Naive thymus-derived CD4-positive, alpha-beta T cell (primary cell): ENCODE measurements around the gene POLR2C. TPM values are rescaled to one million over a fixed set of nuclear protein-coding genes. Genes with fewer than 3 reads are reported as not detected.
"Not testable (repeated sequence)": the region's sequence is repeated elsewhere in the genome, so short reads cannot be mapped to it uniquely, and the experiment has no call there.

Experiments used
- ATAC-seq: fragments of 150-1000 bp; cut with Tn5 transposase; 2 replicates; pipeline ENCODE4 v1.10.0; 2021; ENCODE audit warnings: mild to moderate bottlenecking, moderate library complexity
- CTCF ChIA-PET: fragments of 350-600 bp; sonication (Branson Sonifier 250); formaldehyde crosslinking; loops from one replicate; lab custom pipeline; 2021; ENCODE audit warnings: antibody characterized with exemption; lab: Charles Lee
- POLR2A ChIA-PET: fragments of 350-600 bp; sonication (Branson Sonifier 250); formaldehyde crosslinking; loops from one replicate; lab custom pipeline; 2021; ENCODE audit warnings: antibody characterized with exemption, inconsistent platforms; lab: Charles Lee
- DNase-seq, 9 donors: peaks; one replicate each; pipeline versions ENCODE4 v3.0.0 to v3.0.0-alpha.2; 2020 to 2022; ENCODE audit warnings: mixed read lengths in 1 of 9
- H3K27ac ChIP-seq: one replicate; pipeline ENCODE4 v1.7.0; 2013; ENCODE audit warnings: mild to moderate bottlenecking, low read depth, low read length, moderate library complexity
- H3K27me3 ChIP-seq, 2 donors: one replicate each; pipeline ENCODE4 v1.7.0; 2013; ENCODE audit warnings: low read length in 2 of 2, mild to moderate bottlenecking in 2 of 2, moderate library complexity in 2 of 2; ENCODE audit not compliant: control insufficient read depth in 2 of 2, insufficient read depth in 2 of 2
- H3K36me3 ChIP-seq, 3 experiments: 1 replicate in 2 of 3; 2 replicates in 1 of 3; pipeline ENCODE4 v1.7.0; 2013; ENCODE audit warnings: low read length in 3 of 3, mild to moderate bottlenecking in 3 of 3, moderate library complexity in 1 of 3; ENCODE audit not compliant: insufficient read depth in 3 of 3, control insufficient read depth in 2 of 3
- H3K4me1 ChIP-seq, 2 donors: one replicate each; pipeline ENCODE4 v1.7.0; 2013; ENCODE audit warnings: low read length in 2 of 2, mild to moderate bottlenecking in 2 of 2, moderate library complexity in 1 of 2; ENCODE audit not compliant: control insufficient read depth in 2 of 2, insufficient read depth in 2 of 2
- H3K4me3 ChIP-seq: 2 replicates; pipeline ENCODE4 v1.7.0; 2013; ENCODE audit warnings: mild to moderate bottlenecking, low read length
- H3K9me3 ChIP-seq, 3 experiments: 1 replicate in 2 of 3; 2 replicates in 1 of 3; pipeline ENCODE4 v1.7.0; 2013; ENCODE audit warnings: low read length in 3 of 3; ENCODE audit not compliant: control insufficient read depth in 2 of 3
- H3K27ac Mint-ChIP-seq, 9 donors: one replicate each; pipeline ENCODE4 v1.8.0; 2020 to 2022; ENCODE audit warnings: mixed read lengths in 9 of 9, mild to moderate bottlenecking in 8 of 9, moderate library complexity in 5 of 9, inconsistent platforms in 2 of 9
- H3K27me3 Mint-ChIP-seq, 5 donors: one replicate each; pipeline ENCODE4 v1.8.0; 2021 to 2022; ENCODE audit warnings: mixed read lengths in 5 of 5, mild to moderate bottlenecking in 1 of 5
- H3K36me3 Mint-ChIP-seq, 5 donors: one replicate each; pipeline ENCODE4 v1.8.0; 2020 to 2022; ENCODE audit warnings: mixed read lengths in 5 of 5, mild to moderate bottlenecking in 3 of 5, inconsistent platforms in 1 of 5
- H3K4me1 Mint-ChIP-seq, 7 donors: one replicate each; pipeline ENCODE4 v1.8.0; 2020 to 2022; ENCODE audit warnings: mixed read lengths in 7 of 7, mild to moderate bottlenecking in 3 of 7, inconsistent platforms in 1 of 7
- H3K4me3 Mint-ChIP-seq, 10 donors: one replicate each; pipeline ENCODE4 v1.8.0; 2020 to 2022; ENCODE audit warnings: mild to moderate bottlenecking in 10 of 10, mixed read lengths in 10 of 10, moderate library complexity in 6 of 10, inconsistent platforms in 2 of 10
- H3K9me3 Mint-ChIP-seq, 11 donors: one replicate each; pipeline ENCODE4 v1.8.0; 2020 to 2022; ENCODE audit warnings: mixed read lengths in 11 of 11, mild to moderate bottlenecking in 4 of 11, inconsistent platforms in 1 of 11, moderate library complexity in 1 of 11
- intact Hi-C, 2 donors: fragments of 100-400 bp; cut with micrococcal nuclease; formaldehyde crosslinking; loops; one replicate each; pipeline ENCODE4 v1.15.1; 2023
- polyA plus RNA-seq, 2 donors: library from polyadenylated mRNA; unstranded; fragments of 300-500 nt; fragmentation: Illumina TruSeq; gene quantifications; one replicate each; pipeline ENCODE4 v1.2.3, GENCODE V29; 2021
- total RNA-seq, 6 experiments: library from RNA in 5 of 6; stranded (reverse) in 5 of 6; gene quantifications; 1 replicate in 5 of 6; 2 replicates in 1 of 6; pipeline ENCODE4 v1.2.3 and lab custom pipeline; 2021 to 2026

Gene POLR2C
- total and polyA plus RNA-seq, 7 experiments from 2014 or later, result 45.0 to 96.3 (median 72.5) TPM

DNA sequence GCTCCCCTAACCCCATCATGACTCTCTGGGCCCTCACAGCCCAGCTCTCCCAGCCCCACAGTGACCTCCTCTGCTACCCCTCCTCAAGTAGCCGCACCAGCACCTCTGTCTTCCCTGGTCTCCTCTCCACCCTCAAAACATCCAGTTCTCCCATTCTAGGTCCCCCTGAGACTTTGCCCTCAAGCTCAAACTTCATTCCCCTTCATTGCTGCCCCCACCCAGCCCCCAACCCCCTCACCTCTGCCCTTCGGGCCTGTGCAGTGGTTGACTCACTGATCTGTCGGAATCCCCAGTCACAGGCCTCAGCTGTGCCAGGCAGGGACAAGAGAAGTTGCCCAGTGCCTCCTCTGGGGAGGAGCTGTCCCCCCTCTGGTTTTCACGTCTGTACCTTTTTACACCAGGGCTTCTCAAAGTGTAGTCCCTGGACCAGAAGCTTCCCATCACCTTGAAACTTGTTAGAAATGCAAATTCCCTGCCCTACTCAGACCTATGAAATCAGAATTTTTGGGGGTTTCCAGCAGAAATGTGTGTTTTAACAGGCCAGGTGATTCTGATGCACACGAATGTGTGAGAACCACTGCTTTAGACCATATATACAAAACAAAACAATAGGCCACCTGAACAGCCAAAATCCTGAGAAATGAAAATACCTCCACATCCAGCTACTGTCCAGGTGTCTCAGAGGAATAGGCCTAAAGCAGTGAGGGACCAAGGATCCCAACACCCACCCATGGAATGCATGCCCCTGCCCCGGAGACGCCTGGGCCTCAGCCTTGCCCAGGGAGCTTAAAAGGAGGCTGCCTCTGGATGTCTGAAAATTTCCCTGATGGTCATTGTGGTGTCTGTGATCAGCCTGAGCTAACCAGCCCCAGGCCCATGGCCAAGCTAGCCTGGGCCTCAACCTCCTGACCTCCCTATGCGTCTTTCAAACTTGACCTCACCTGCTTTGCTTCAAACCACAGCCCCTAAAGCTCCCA, 24.7 kb downstream of the POLR2C start:
- peaks cover 0 to 25% (median 0%) of the 10 kb centered on the region in 5 donors for H3K27me3 Mint-ChIP-seq
- Histone ChIP-seq H3K9me3 (no peaks in the 10 kb centered on the region), H3K4me3 (peak overlapping the region; percentile 44), H3K36me3 (no peaks in the 10 kb centered on the region), H3K27me3 (no peaks in the 10 kb centered on the region), H3K27ac (peak overlapping the region; percentile 26), H3K4me1 (peaks cover 9 to 17% of the 10 kb centered on the region in 2 donors)
- peak overlapping the region in 8 of 9 donors; percentile 36 to 67 (median 51) for H3K27ac Mint-ChIP-seq
- CTCF ChIA-PET, result interaction anchor here (0.6 to 2.4 kb wide), 6 partner anchors 15 to 184 kb away, joined by 3 to 12 read pairs (median 4); partner anchors contain the start of gene CCDC102A
- H3K4me1 Mint-ChIP-seq, result peaks cover 11 to 30% (median 19%) of the 10 kb centered on the region in 7 donors
- no peaks in the 10 kb centered on the region for H3K36me3 Mint-ChIP-seq
- no peaks in the 10 kb centered on the region for H3K9me3 Mint-ChIP-seq
- no peak for ATAC-seq
- no peak for DNase-seq
- H3K4me3 Mint-ChIP-seq, result peak overlapping the region; percentile 64 to 97 (median 78)
- POLR2A ChIA-PET, result interaction anchor here (0.7 to 1.9 kb wide), 5 partner anchors 16 to 206 kb away, joined by 3 to 9 read pairs (median 5); partner anchors contain the start of genes CCDC102A, CIAPIN1, COQ9 and POLR2C
- intact Hi-C loops, result loop anchor here (1.0 kb wide), 6 partner anchors 11 to 203 kb away; partner anchors contain the start of genes CCDC102A (in 2 of the 2), CIAPIN1 (in 1 of the 2), COQ9 (in 1 of the 2) and PLLP (in 1 of the 2)

DNA sequence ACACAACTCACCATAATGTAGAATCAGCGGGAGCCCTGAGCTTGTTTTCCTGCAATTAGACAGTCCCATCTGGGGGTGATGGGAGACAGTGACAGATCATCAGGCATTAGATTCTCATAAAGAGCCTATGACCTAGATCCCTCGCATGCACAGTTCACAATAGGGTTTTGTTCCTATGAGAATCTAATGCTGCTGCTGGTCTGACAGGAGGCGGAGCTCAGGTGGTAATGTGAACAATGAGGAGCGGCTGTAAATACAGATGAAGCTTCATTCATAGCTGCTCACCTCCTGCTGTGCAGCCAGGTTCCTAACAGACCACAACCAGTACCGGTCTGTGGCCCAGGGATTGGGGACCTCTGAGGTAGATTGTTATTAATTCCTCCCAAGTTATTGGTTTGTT, 26.8 kb downstream of the POLR2C start:
- H3K36me3 ChIP-seq, result no peaks in the 10 kb centered on the region
- CTCF ChIA-PET, result interaction anchor here (1.3 kb wide), 1 partner anchor 70 kb away, joined by 4 read pairs; no protein-coding TSS in a partner anchor
- Mint-ChIP-seq H3K36me3 (no peaks in the 10 kb centered on the region), H3K27ac (no peak overlapping the region), H3K4me1 (peaks cover 11 to 30% (median 19%) of the 10 kb centered on the region in 7 donors), H3K27me3 (peaks cover 0 to 34% (median 0%) of the 10 kb centered on the region in 5 donors), H3K9me3 (no peaks in the 10 kb centered on the region), H3K4me3 (no peak overlapping the region)
- POLR2A ChIA-PET, result no interaction called here
- H3K27me3 ChIP-seq, result no peaks in the 10 kb centered on the region
- no peaks in the 10 kb centered on the region for H3K9me3 ChIP-seq
- no peak overlapping the region for H3K4me3 ChIP-seq
- peaks cover 9 to 17% of the 10 kb centered on the region in 2 donors for H3K4me1 ChIP-seq
- ATAC-seq (no peak), DNase-seq (no peak)
- H3K27ac ChIP-seq, result no peak overlapping the region
- intact Hi-C loops, result no loop called here

DNA sequence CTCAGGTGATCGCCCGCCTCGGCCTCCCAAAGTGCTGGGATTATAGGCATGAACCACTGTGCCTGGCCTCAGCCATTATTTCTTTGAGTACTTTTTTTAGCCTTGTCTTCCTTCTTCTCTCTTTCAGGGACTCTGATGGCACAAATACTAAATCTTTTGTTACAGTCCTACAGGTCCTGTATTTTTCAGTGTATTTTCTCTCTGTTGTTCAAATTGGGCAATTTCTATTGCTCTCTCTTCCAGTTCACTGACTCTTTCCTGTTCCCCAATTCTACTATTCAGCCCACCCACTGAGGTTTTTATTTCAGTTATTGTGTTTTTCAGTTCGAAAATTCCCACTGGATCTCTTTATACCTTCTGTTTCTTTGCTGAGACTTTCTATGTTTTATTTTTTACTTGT, 31.3 kb downstream of the POLR2C start:
- no peaks in the 10 kb centered on the region for H3K36me3 Mint-ChIP-seq
- intact Hi-C loops, result no loop called here
- no peaks in the 10 kb centered on the region for H3K9me3 ChIP-seq
- no peaks in the 10 kb centered on the region for H3K36me3 ChIP-seq
- H3K9me3 Mint-ChIP-seq, result no peaks in the 10 kb centered on the region
- POLR2A ChIA-PET, result no interaction called here
- DNase-seq, result no peak
- H3K27me3 ChIP-seq, result peaks cover 0 to 4% of the 10 kb centered on the region in 2 donors
- peaks cover 0 to 28% (median 0%) of the 10 kb centered on the region in 5 donors for H3K27me3 Mint-ChIP-seq
- H3K4me3 ChIP-seq, result no peak overlapping the region
- H3K27ac Mint-ChIP-seq, result no peak overlapping the region
- no peak for ATAC-seq
- CTCF ChIA-PET, result no interaction called here
- H3K4me3 Mint-ChIP-seq, result no peak overlapping the region
- no peak overlapping the region for H3K27ac ChIP-seq
- H3K4me1 ChIP-seq, result no peaks in the 10 kb centered on the region
- H3K4me1 Mint-ChIP-seq, result no peaks in the 10 kb centered on the region

DNA sequence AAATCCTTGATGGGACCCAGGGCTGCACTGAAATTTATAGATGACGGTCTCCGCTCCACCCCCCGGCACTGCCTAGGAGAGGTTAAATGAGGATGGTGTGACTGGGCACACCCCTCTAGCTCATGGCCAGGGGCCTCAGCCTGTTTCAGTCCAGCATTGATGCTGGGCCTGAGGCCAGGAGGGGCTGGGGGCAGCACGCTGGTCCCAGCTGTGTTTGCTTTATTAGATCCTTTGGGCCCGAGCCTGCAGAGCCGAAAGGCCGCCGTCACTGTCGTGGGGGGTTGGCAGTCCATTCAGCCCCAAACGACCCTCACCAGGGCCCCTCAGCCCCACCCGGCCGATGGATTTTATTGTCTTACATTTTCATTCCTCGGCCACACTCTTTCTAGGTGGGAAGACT, 34.6 kb downstream of the POLR2C start:
- H3K4me1 ChIP-seq, result peaks cover 0 to 5% of the 10 kb centered on the region in 2 donors
- H3K9me3 ChIP-seq, result no peaks in the 10 kb centered on the region
- Mint-ChIP-seq H3K27me3 (peaks cover 0 to 16% (median 0%) of the 10 kb centered on the region in 5 donors), H3K4me1 (peaks cover 5 to 21% (median 16%) of the 10 kb centered on the region in 7 donors), H3K4me3 (no peak overlapping the region), H3K36me3 (no peaks in the 10 kb centered on the region), H3K9me3 (no peaks in the 10 kb centered on the region), H3K27ac (no peak overlapping the region)
- no peaks in the 10 kb centered on the region for H3K36me3 ChIP-seq
- peaks cover 0 to 4% of the 10 kb centered on the region in 2 donors for H3K27me3 ChIP-seq
- no peak for DNase-seq
- POLR2A ChIA-PET, result no interaction called here
- intact Hi-C loops, result no loop called here
- no peak for ATAC-seq
- H3K4me3 ChIP-seq, result no peak overlapping the region
- CTCF ChIA-PET, result no interaction called here
- H3K27ac ChIP-seq, result no peak overlapping the region

DNA sequence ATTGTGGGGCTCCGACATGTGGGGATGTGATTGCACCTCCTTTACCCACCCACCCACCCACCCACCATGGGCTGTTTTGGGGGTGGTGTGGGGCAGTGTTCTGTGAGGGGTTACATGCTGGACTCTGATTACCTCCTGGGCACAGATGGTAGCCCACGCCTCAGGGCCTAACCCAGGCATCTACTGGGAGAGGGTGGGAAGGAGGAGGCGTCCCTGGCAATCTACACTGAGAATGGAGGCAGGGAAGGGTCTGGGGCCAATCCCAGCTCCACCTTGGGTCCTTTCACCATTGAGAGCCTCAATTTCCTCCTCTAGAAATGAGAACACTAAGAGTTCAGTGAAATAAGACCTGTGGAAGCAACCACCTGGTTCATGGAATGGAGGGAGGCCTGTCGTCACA, 35.6 kb downstream of the POLR2C start:
- no peak overlapping the region for H3K4me3 Mint-ChIP-seq
- H3K4me1 Mint-ChIP-seq, result peaks cover 5 to 21% (median 16%) of the 10 kb centered on the region in 7 donors
- ChIA-PET POLR2A (no interaction called here), CTCF (no interaction called here)
- H3K9me3 Mint-ChIP-seq, result no peaks in the 10 kb centered on the region
- intact Hi-C loops, result no loop called here
- Histone ChIP-seq H3K27ac (no peak overlapping the region), H3K27me3 (peaks cover 0 to 4% of the 10 kb centered on the region in 2 donors), H3K4me3 (no peak overlapping the region), H3K4me1 (peaks cover 0 to 5% of the 10 kb centered on the region in 2 donors), H3K36me3 (no peaks in the 10 kb centered on the region), H3K9me3 (no peaks in the 10 kb centered on the region)
- no peak for DNase-seq
- H3K36me3 Mint-ChIP-seq, result no peaks in the 10 kb centered on the region
- ATAC-seq, result no peak
- no peak overlapping the region for H3K27ac Mint-ChIP-seq
- peaks cover 0 to 11% (median 0%) of the 10 kb centered on the region in 5 donors for H3K27me3 Mint-ChIP-seq

DNA sequence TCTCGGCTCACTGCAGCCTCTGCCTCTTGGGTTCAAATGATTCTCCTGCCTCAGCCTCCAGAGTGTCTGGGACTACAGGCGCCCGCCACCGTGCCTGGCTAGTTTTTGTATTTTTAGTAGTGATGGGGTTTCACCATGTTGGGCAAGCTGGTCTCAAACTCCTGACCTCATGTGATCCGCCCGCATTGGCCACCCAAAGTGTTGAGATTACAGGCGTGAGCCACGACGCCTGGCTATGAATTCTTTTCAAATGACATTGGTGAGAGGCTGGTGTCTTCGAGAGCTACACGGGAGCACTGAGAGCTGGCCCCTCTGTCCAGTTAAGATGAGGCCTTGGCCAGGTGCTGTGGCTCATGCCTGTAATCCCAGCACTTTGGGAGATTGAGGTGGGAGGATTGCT, 37.5 kb downstream of the POLR2C start:
- H3K27me3 ChIP-seq, ATAC-seq, H3K27ac ChIP-seq, H3K4me3 Mint-ChIP-seq, H3K4me3 ChIP-seq, H3K36me3 ChIP-seq, H3K27ac Mint-ChIP-seq, intact Hi-C loops, H3K27me3 Mint-ChIP-seq, H3K9me3 Mint-ChIP-seq, DNase-seq, H3K36me3 Mint-ChIP-seq, H3K9me3 ChIP-seq, H3K4me1 ChIP-seq: not testable (repeated sequence)
- ChIA-PET POLR2A (interaction anchor here (1.1 kb wide), 1 partner anchor 37 kb away, joined by 3 read pairs; the partner anchor contains the start of gene POLR2C), CTCF (interaction anchor here (2.0 kb wide), 1 partner anchor 20 kb away, joined by 9 read pairs; no protein-coding TSS in a partner anchor)
- peaks cover 5 to 21% (median 16%) of the 10 kb centered on the region in 7 donors for H3K4me1 Mint-ChIP-seq
